ENCODE results near the gene TTLL3.

Gene TTLL3

DNA sequence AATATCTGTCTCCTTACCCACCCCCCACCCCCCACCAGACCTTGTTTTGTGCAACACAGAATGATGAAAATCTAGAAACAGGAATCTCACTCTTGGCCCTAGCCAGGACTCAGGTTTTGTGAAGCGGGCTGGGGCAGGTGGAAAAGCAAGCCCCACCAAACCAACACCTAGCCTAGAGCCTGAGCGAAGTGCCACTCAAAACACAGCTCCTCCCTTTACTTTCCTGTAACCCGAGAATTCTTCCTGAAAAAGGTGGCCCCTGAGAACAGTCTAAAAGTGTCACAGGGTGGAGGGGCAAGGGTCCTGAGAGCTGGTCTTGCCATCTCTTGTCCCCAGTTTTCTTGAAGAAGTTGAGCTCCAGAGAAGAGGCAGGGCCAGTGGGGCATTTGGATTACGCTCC is 51.1 kb downstream of the TTLL3 start:
- H3K18ac ChIP-seq (ENCODE audit: low read depth in 1 of 2, low read length in 2 of 2), result no peak overlapping the region
- no peak overlapping the region for H3K9ac ChIP-seq (ENCODE audit: low read length)
- H3K27ac ChIP-seq (ENCODE audit: low read length, poor library complexity, severe bottlenecking), result no peak overlapping the region
- no peak overlapping the region for H3K4ac ChIP-seq (ENCODE audit: low read depth in 1 of 2, low read length in 2 of 2)
- no peak overlapping the region for H2BK12ac ChIP-seq (ENCODE audit: low read length in 2 of 2)
- H2BK5ac ChIP-seq (ENCODE audit: low read depth, low read length, poor library complexity, severe bottlenecking), result no peak overlapping the region
- H3K4me1 ChIP-seq (ENCODE audit: control insufficient read depth, insufficient read depth, low read depth, low read length), result peaks cover 22% of the 10 kb centered on the region
- H4K91ac ChIP-seq (ENCODE audit: low read length), result no peak overlapping the region
- no peak overlapping the region for H4K8ac ChIP-seq (ENCODE audit: low read length)
- no peak overlapping the region for H2BK120ac ChIP-seq (ENCODE audit: low read depth, low read length)
- no peaks in the 10 kb centered on the region for H3K36me3 ChIP-seq (ENCODE audit: control insufficient read depth in 1 of 2, insufficient read depth in 2 of 2, low read depth in 1 of 2, low read length in 2 of 2)
- H3K27me3 ChIP-seq (ENCODE audit: control insufficient read depth in 1 of 2, insufficient read depth in 1 of 2, low read length in 2 of 2), result no peaks in the 10 kb centered on the region
- no peak overlapping the region for H2BK15ac ChIP-seq (ENCODE audit: low read depth, poor library complexity, severe bottlenecking)
- H3K14ac ChIP-seq (ENCODE audit: low read length in 2 of 2), result no peak overlapping the region
- no peak overlapping the region for H2AFZ ChIP-seq (ENCODE audit: low read depth, low read length)
- no peak overlapping the region for H2AK5ac ChIP-seq (ENCODE audit: low read length, severe bottlenecking)
- no peaks in the 10 kb centered on the region for H3K79me1 ChIP-seq (replicated peaks; ENCODE audit: low read length, poor library complexity, severe bottlenecking)
- WGBS, result 97% methylated on average over 2 of the region's 4 CpGs
- H3K23ac ChIP-seq (ENCODE audit: low read length in 2 of 2), result no peak overlapping the region
- H3K9me3 ChIP-seq (ENCODE audit: control insufficient read depth, low read length), result no peaks in the 10 kb centered on the region
- H3K4me3 ChIP-seq (ENCODE audit: insufficient read depth in 1 of 2, low read depth in 1 of 2, low read length in 2 of 2), result no peak overlapping the region
- no peak overlapping the region for H3K4me2 ChIP-seq (ENCODE audit: low read length, poor library complexity, severe bottlenecking)
- no peak for DNase-seq

DNA sequence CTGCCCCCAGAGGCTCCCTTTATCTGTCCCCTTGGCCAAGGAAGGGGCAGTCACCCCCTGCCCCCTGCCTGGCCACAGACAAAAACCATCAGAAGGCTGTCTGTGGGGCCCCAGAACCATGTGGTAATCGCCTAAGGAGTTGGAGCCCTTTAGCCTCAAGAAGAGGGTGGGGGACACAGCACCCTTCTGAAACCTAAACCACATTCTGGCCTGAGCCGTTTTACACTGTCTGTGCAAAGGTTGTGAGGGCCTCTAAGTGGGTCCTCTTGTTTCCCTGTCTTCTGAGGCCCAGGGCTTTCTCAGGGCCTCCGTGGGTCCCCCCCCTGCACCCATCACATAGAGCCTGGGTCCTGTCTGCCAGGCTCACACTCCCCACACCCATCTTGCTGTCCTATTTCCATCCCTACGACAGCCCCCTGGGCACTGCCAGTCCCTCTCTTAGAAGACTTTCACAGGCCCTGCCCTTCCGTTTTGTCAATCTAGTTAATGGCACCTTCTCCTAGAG is 51.6 kb downstream of the TTLL3 start:
- Histone ChIP-seq H3K4me1 (ENCODE audit: control insufficient read depth, insufficient read depth, low read depth, low read length) (peaks cover 22% of the 10 kb centered on the region), H3K27me3 (ENCODE audit: control insufficient read depth in 1 of 2, insufficient read depth in 1 of 2, low read length in 2 of 2) (no peaks in the 10 kb centered on the region), H3K27ac (ENCODE audit: low read length, poor library complexity, severe bottlenecking) (no peak overlapping the region), H3K36me3 (ENCODE audit: control insufficient read depth in 1 of 2, insufficient read depth in 2 of 2, low read depth in 1 of 2, low read length in 2 of 2) (no peaks in the 10 kb centered on the region), H4K91ac (ENCODE audit: low read length) (no peak overlapping the region), H3K4ac (ENCODE audit: low read depth in 1 of 2, low read length in 2 of 2) (no peak overlapping the region), H3K9me3 (ENCODE audit: control insufficient read depth, low read length) (no peaks in the 10 kb centered on the region), H2BK5ac (ENCODE audit: low read depth, low read length, poor library complexity, severe bottlenecking) (no peak overlapping the region), H2BK120ac (ENCODE audit: low read depth, low read length) (no peak overlapping the region), H3K9ac (ENCODE audit: low read length) (no peak overlapping the region), H3K18ac (ENCODE audit: low read depth in 1 of 2, low read length in 2 of 2) (peak overlapping the region in 1 of 2 experiments; percentile 7), H2AK5ac (ENCODE audit: low read length, severe bottlenecking) (no peak overlapping the region), H3K79me1 (replicated peaks; ENCODE audit: low read length, poor library complexity, severe bottlenecking) (no peaks in the 10 kb centered on the region), H3K4me3 (ENCODE audit: insufficient read depth in 1 of 2, low read depth in 1 of 2, low read length in 2 of 2) (no peak overlapping the region), H4K8ac (ENCODE audit: low read length) (no peak overlapping the region), H3K14ac (ENCODE audit: low read length in 2 of 2) (no peak overlapping the region), H2BK12ac (ENCODE audit: low read length in 2 of 2) (peak overlapping the region in 1 of 2 experiments; percentile 0), H3K4me2 (ENCODE audit: low read length, poor library complexity, severe bottlenecking) (no peak overlapping the region), H2AFZ (ENCODE audit: low read depth, low read length) (no peak overlapping the region), H3K23ac (ENCODE audit: low read length in 2 of 2) (no peak overlapping the region), H2BK15ac (ENCODE audit: low read depth, poor library complexity, severe bottlenecking) (no peak overlapping the region)
- 89% methylated on average over 5 of the region's 5 CpGs for WGBS
- no peak for DNase-seq

DNA sequence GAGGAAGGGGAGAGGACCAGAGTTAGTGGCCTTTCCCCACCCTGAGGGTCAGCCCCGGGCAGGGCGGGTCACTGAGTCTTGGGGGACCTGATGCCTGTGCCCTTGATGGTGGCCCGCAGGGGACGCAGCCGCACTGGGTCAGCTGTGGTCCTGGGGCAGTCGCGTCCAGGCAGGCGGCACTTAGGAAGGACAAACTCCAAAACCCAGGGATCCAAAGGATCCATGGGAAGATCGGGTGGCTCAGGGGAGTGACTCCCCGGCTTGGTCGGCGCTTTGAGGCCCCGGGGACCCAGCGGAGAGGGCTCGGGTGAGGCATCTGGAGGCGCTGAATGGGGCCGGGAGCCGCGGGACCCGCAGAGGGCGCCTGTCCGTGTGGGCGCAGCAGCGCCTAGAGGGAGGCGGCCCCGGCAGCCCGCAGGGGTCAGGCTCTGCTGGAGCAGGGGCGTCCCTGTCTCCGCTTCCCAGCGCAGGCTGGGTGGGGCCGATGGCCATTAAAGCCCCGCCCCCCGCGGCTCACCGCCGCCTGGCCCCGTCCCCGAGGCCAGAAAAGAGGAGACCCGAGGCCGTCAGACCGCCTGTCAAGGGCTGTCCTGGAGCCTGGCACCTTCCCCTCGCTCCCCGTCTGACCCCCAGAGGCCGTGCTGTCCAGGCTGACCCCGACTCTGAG is 52.5 kb downstream of the TTLL3 start:
- Histone ChIP-seq H3K9ac (ENCODE audit: low read length) (peak overlapping the region; percentile 43), H2AFZ (ENCODE audit: low read depth, low read length) (peak overlapping the region; percentile 21), H3K36me3 (ENCODE audit: control insufficient read depth in 1 of 2, insufficient read depth in 2 of 2, low read depth in 1 of 2, low read length in 2 of 2) (no peaks in the 10 kb centered on the region), H4K8ac (ENCODE audit: low read length) (peak overlapping the region; percentile 98), H2BK120ac (ENCODE audit: low read depth, low read length) (peak overlapping the region; percentile 11), H2BK5ac (ENCODE audit: low read depth, low read length, poor library complexity, severe bottlenecking) (no peak overlapping the region), H2BK12ac (ENCODE audit: low read length in 2 of 2) (peak overlapping the region; percentile 16 to 49), H3K14ac (ENCODE audit: low read length in 2 of 2) (peak overlapping the region in 1 of 2 experiments; percentile 85), H3K79me1 (replicated peaks; ENCODE audit: low read length, poor library complexity, severe bottlenecking) (no peaks in the 10 kb centered on the region), H3K27me3 (ENCODE audit: control insufficient read depth in 1 of 2, insufficient read depth in 1 of 2, low read length in 2 of 2) (no peaks in the 10 kb centered on the region), H3K18ac (ENCODE audit: low read depth in 1 of 2, low read length in 2 of 2) (peak overlapping the region; percentile 87 to 90), H2AK5ac (ENCODE audit: low read length, severe bottlenecking) (no peak overlapping the region), H3K27ac (ENCODE audit: low read length, poor library complexity, severe bottlenecking) (no peak overlapping the region), H3K4ac (ENCODE audit: low read depth in 1 of 2, low read length in 2 of 2) (peak overlapping the region; percentile 61 to 95), H3K4me3 (ENCODE audit: insufficient read depth in 1 of 2, low read depth in 1 of 2, low read length in 2 of 2) (peak overlapping the region in 1 of 2 experiments; percentile 24), H3K9me3 (ENCODE audit: control insufficient read depth, low read length) (no peaks in the 10 kb centered on the region), H3K4me1 (ENCODE audit: control insufficient read depth, insufficient read depth, low read depth, low read length) (peaks cover 22% of the 10 kb centered on the region), H2BK15ac (ENCODE audit: low read depth, poor library complexity, severe bottlenecking) (peak overlapping the region; percentile 90), H3K23ac (ENCODE audit: low read length in 2 of 2) (no peak overlapping the region), H4K91ac (ENCODE audit: low read length) (peak overlapping the region; percentile 94), H3K4me2 (ENCODE audit: low read length, poor library complexity, severe bottlenecking) (peak overlapping the region; percentile 34)
- 11% methylated on average over 45 of the region's 45 CpGs for WGBS
- peak; percentile 73 for DNase-seq

DNA sequence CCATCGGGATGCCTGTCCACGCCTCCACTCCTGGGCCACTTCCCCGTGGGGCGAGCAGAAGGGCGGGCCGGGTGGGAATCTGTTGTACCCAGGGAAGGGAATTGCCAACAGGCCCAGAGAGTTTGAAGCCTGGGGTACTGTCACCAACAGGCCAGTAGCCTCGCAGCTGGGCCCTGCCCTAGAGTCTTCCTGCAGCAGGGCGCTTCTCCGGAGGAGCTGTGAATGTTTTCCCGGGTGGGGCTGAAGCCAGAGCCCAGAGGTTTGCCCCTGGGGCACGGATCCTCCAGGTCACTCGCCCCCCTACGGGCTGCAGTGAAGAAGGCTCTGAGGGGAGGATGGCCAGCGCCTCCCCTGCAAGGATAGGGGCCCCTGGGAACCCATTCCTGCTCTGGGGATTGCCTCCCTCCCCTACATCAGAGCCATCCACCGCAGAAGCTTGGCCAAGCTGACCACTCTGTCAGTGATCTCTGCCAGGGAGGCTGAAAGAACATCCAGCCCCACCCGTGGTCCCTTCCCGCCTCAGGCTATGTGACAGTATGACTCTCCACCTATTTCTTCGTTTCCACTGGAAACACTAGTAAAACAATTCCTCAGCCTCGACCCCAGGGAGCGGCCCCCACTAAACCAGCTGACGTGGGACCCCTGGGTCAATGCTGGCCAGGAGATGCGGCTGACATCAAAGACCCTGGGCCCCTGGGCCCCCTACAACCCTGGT is 53.2 kb downstream of the TTLL3 start:
- Histone ChIP-seq H3K27ac (ENCODE audit: low read length, poor library complexity, severe bottlenecking) (no peak overlapping the region), H2BK5ac (ENCODE audit: low read depth, low read length, poor library complexity, severe bottlenecking) (no peak overlapping the region), H3K18ac (ENCODE audit: low read depth in 1 of 2, low read length in 2 of 2) (peak overlapping the region; percentile 26 to 90), H3K4me2 (ENCODE audit: low read length, poor library complexity, severe bottlenecking) (no peak overlapping the region), H3K9ac (ENCODE audit: low read length) (peak overlapping the region; percentile 43), H2BK12ac (ENCODE audit: low read length in 2 of 2) (peak overlapping the region; percentile 2 to 70), H3K4ac (ENCODE audit: low read depth in 1 of 2, low read length in 2 of 2) (peak overlapping the region in 1 of 2 experiments; percentile 95), H3K14ac (ENCODE audit: low read length in 2 of 2) (peak overlapping the region in 1 of 2 experiments; percentile 85), H4K91ac (ENCODE audit: low read length) (peak overlapping the region; percentile 63), H2BK120ac (ENCODE audit: low read depth, low read length) (no peak overlapping the region), H2AK5ac (ENCODE audit: low read length, severe bottlenecking) (peak overlapping the region; percentile 56), H3K4me3 (ENCODE audit: insufficient read depth in 1 of 2, low read depth in 1 of 2, low read length in 2 of 2) (peak overlapping the region in 1 of 2 experiments; percentile 24), H2AFZ (ENCODE audit: low read depth, low read length) (no peak overlapping the region), H4K8ac (ENCODE audit: low read length) (peak overlapping the region; percentile 97), H3K36me3 (ENCODE audit: control insufficient read depth in 1 of 2, insufficient read depth in 2 of 2, low read depth in 1 of 2, low read length in 2 of 2) (no peaks in the 10 kb centered on the region), H3K9me3 (ENCODE audit: control insufficient read depth, low read length) (no peaks in the 10 kb centered on the region), H3K4me1 (ENCODE audit: control insufficient read depth, insufficient read depth, low read depth, low read length) (peaks cover 22% of the 10 kb centered on the region), H3K27me3 (ENCODE audit: control insufficient read depth in 1 of 2, insufficient read depth in 1 of 2, low read length in 2 of 2) (no peaks in the 10 kb centered on the region), H3K79me1 (replicated peaks; ENCODE audit: low read length, poor library complexity, severe bottlenecking) (no peaks in the 10 kb centered on the region), H3K23ac (ENCODE audit: low read length in 2 of 2) (no peak overlapping the region), H2BK15ac (ENCODE audit: low read depth, poor library complexity, severe bottlenecking) (peak overlapping the region; percentile 93)
- no peak for DNase-seq
- WGBS, result 70% methylated on average over 22 of the region's 22 CpGs
